Parathyroid adenoma (tissue), 2 donors: ENCODE data around the gene BRME1.

Source experiments
- H2AFZ ChIP-seq: fragments of 300-600 bp; sonication (generic); one replicate; pipeline ENCODE4 v1.7.0; 2017; ENCODE audit warnings: antibody characterized with exemption, mild to moderate bottlenecking
- H3K27ac ChIP-seq: fragments of 300-600 bp; sonication (generic); one replicate; pipeline ENCODE4 v1.7.0; 2017
- H3K27me3 ChIP-seq: fragments of 300-600 bp; sonication (generic); one replicate; pipeline ENCODE4 v1.7.0; 2017; ENCODE audit warnings: low read length; ENCODE audit not compliant: control insufficient read depth, insufficient read depth
- H3K36me3 ChIP-seq: fragments of 300-600 bp; sonication (generic); one replicate; pipeline ENCODE4 v1.7.0; 2017; ENCODE audit warnings: low read length; ENCODE audit not compliant: control insufficient read depth, insufficient read depth
- H3K4me1 ChIP-seq: fragments of 300-600 bp; sonication (generic); one replicate; pipeline ENCODE4 v1.7.0; 2017; ENCODE audit warnings: control low read depth
- H3K4me2 ChIP-seq: fragments of 300-600 bp; sonication (generic); one replicate; pipeline ENCODE4 v1.7.0; 2017; ENCODE audit warnings: low read length
- H3K4me3 ChIP-seq: fragments of 300-600 bp; sonication (generic); one replicate; pipeline ENCODE4 v1.7.0; 2017; ENCODE audit warnings: low read depth, low read length
- H3K79me2 ChIP-seq: fragments of 300-600 bp; sonication (generic); one replicate; pipeline ENCODE4 v1.7.0; 2017; ENCODE audit warnings: control low read depth
- H3K9ac ChIP-seq: fragments of 300-600 bp; sonication (generic); one replicate; pipeline ENCODE4 v1.7.0; 2017; ENCODE audit warnings: mild to moderate bottlenecking
- H3K9me3 ChIP-seq: fragments of 300-600 bp; sonication (generic); one replicate; pipeline ENCODE4 v1.7.0; 2017; ENCODE audit warnings: low read length; ENCODE audit not compliant: control insufficient read depth
- CTCF ChIP-seq: fragments of 300-600 bp; sonication (generic); IDR thresholded peaks from one replicate; pipeline ENCODE4 v1.7.0; 2017; ENCODE audit warnings: antibody characterized with exemption, mild to moderate bottlenecking
- donor health status: primary hyperparathyroidism.

The BRME1 gene

GRCh38 chr19:13887018-13887436, 18.9 kb downstream of the BRME1 start:
- H3K9ac ChIP-seq = no peak overlapping the region

GRCh38 chr19:13885826-13886365, 20.0 kb downstream of the BRME1 start:
- H3K36me3 ChIP-seq = no peaks in the 10 kb centered on the region
- H3K27ac ChIP-seq = no peak overlapping the region
- H3K4me1 ChIP-seq = peaks cover 3% of the 10 kb centered on the region
- no peak overlapping the region for H3K9ac ChIP-seq
- no peaks in the 10 kb centered on the region for H3K79me2 ChIP-seq
- no peak overlapping the region for H3K4me2 ChIP-seq
- H3K4me3 ChIP-seq = no peak overlapping the region
- no peak overlapping the region for H2AFZ ChIP-seq
- TF ChIP-seq CTCF = no peak
- no peaks in the 10 kb centered on the region for H3K27me3 ChIP-seq
- no peaks in the 10 kb centered on the region for H3K9me3 ChIP-seq

More at GRCh38 chr19:13887018-13887436, 18.9 kb downstream of the BRME1 start:
- no peak for TF ChIP-seq CTCF
- Histone ChIP-seq H3K4me1 (no peaks in the 10 kb centered on the region), H3K4me2 (no peak overlapping the region), H3K9me3 (no peaks in the 10 kb centered on the region), H3K36me3 (no peaks in the 10 kb centered on the region), H2AFZ (no peak overlapping the region), H3K27ac (no peak overlapping the region), H3K27me3 (no peaks in the 10 kb centered on the region), H3K4me3 (no peak overlapping the region), H3K79me2 (no peaks in the 10 kb centered on the region)

- Histone ChIP-seq H2AFZ (no peak overlapping the region), H3K9ac (no peak overlapping the region), H3K4me3 (no peak overlapping the region), H3K27me3 (no peaks in the 10 kb centered on the region), H3K9me3 (no peaks in the 10 kb centered on the region), H3K4me1 (peaks cover 3% of the 10 kb centered on the region), H3K4me2 (no peak overlapping the region), H3K79me2 (no peaks in the 10 kb centered on the region), H3K36me3 (no peaks in the 10 kb centered on the region), H3K27ac (no peak overlapping the region)
- no peak for TF ChIP-seq CTCF
These were observed 21.0 kb downstream of the BRME1 start for GRCh38 chr19:13884726-13885591.

GRCh38 chr19:13883516-13884064, 22.3 kb downstream of the BRME1 start:
- no peak overlapping the region for H3K27ac ChIP-seq
- H3K27me3 ChIP-seq = no peaks in the 10 kb centered on the region
- no peak overlapping the region for H3K9ac ChIP-seq
- H3K4me3 ChIP-seq = no peak overlapping the region
- no peaks in the 10 kb centered on the region for H3K9me3 ChIP-seq
- H3K4me2 ChIP-seq = no peak overlapping the region
- no peak overlapping the region for H2AFZ ChIP-seq
- peaks cover 7% of the 10 kb centered on the region for H3K4me1 ChIP-seq
- no peak for TF ChIP-seq CTCF
- H3K79me2 ChIP-seq = no peaks in the 10 kb centered on the region
- H3K36me3 ChIP-seq = no peaks in the 10 kb centered on the region
